Measurements from ENCODE around the gene SLC46A2.

GRCh38 chr9:112913326-112913725, 22.6 kb upstream of the SLC46A2 start:
- no peak for TF ChIP-seq POLR2A (IDR thresholded peaks at IDR 0.05)
- no peak for TF ChIP-seq POLR2AphosphoS5 (IDR thresholded peaks at IDR 0.05)
- no peak for TF ChIP-seq CTCF (IDR thresholded peaks at IDR 0.05)
- no peak for TF ChIP-seq EP300 (IDR thresholded peaks at IDR 0.05)
